Mucosa of stomach (tissue), 1 donor: ENCODE data around the gene APBB1IP.
"Not testable (repeated sequence)": the region's sequence is repeated elsewhere in the genome, so short reads cannot be mapped to it uniquely, and the experiment has no call there.

Experiments
- H3K27me3 ChIP-seq: one replicate; pipeline ENCODE4 v1.7.0; 2013; ENCODE audit warnings: mild to moderate bottlenecking, low read length; ENCODE audit not compliant: control insufficient read depth, insufficient read depth
- H3K36me3 ChIP-seq: one replicate; pipeline ENCODE4 v1.7.0; 2013; ENCODE audit warnings: low read length; ENCODE audit not compliant: control insufficient read depth, insufficient read depth
- H3K4me1 ChIP-seq: one replicate; pipeline ENCODE4 v1.7.0; 2013; ENCODE audit warnings: mild to moderate bottlenecking, low read length; ENCODE audit not compliant: control insufficient read depth, insufficient read depth
- H3K4me3 ChIP-seq: one replicate; pipeline ENCODE4 v1.7.0; 2013; ENCODE audit warnings: low read length
- H3K9ac ChIP-seq: one replicate; pipeline ENCODE4 v1.7.0; 2013; ENCODE audit warnings: mild to moderate bottlenecking, low read length, moderate library complexity
- H3K9me3 ChIP-seq: one replicate; pipeline ENCODE4 v1.7.0; 2013; ENCODE audit warnings: mild to moderate bottlenecking, low read length, moderate library complexity; ENCODE audit not compliant: control insufficient read depth
- donor health status: Pancreatic carcinoma.

The APBB1IP gene, protein sequence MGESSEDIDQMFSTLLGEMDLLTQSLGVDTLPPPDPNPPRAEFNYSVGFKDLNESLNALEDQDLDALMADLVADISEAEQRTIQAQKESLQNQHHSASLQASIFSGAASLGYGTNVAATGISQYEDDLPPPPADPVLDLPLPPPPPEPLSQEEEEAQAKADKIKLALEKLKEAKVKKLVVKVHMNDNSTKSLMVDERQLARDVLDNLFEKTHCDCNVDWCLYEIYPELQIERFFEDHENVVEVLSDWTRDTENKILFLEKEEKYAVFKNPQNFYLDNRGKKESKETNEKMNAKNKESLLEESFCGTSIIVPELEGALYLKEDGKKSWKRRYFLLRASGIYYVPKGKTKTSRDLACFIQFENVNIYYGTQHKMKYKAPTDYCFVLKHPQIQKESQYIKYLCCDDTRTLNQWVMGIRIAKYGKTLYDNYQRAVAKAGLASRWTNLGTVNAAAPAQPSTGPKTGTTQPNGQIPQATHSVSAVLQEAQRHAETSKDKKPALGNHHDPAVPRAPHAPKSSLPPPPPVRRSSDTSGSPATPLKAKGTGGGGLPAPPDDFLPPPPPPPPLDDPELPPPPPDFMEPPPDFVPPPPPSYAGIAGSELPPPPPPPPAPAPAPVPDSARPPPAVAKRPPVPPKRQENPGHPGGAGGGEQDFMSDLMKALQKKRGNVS

DNA sequence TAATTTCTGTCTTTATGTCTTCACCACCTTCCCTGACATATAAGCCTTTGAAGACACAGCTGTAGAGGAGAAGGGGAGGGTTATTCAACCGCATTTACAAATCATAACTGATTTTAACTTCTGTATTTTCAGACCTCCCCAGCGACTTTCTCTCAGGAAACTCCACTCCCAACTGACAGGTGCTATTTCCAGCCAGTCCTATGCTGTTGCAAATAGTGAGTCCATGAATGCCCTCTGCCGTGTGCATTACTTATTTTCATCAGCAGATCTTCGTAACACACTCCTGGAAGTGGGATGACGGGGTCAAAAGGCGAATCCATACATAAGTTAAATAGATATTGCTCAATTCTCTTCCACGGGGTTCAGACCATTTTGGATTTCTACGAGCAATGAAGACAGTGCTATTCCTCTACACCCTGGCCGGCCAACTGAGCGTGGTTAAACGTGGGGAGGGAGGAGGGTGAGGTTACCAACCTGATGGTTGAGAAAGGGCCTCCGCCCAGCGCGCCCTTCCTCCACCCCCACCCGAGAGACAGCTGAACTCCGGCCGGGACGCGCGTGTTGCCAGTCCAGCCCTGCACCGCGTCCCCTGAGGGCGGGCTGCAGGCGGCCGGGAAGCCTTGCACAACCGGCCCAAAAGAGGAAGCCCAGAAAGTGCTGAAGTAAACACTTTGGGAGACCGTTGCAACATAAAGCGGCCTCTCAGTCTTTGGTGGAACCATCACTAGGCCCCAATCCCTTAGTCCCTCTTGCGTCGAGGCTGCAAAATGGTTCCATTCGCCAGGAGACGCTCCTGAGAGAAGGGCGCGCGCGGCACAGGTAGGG lies at the start of gene APBB1IP:
Gene APBB1IP (plus strand): TSS at position 705 of the 825 bp plus-strand sequence. CDS start 53,986 bp downstream, outside the sequence.
- no peak within 1 kb of the TSS for H3K4me3 ChIP-seq

DNA sequence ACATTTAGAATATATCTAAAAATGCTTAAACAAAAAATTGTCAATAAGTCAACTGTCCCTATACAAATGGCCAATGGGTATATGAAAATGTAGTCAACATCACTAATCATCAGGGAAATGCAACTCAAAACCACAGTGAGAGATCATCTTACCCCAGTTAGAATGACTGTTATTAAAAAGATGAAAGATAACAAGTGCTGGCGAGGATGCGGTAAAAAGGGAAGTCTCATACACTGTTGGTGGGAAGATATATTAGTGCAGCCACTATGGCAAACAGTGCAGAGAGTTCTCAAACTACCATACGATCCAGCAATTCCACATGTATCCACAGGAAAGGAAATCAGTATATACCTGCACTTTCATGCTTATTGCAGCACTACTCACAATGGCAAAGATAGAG lies 48.6 kb upstream of the APBB1IP start:
- peaks cover 16% of the 10 kb centered on the region for H3K27me3 ChIP-seq
- no peak overlapping the region for H3K9ac ChIP-seq
- H3K4me1 ChIP-seq, result no peaks in the 10 kb centered on the region
- no peak overlapping the region for H3K4me3 ChIP-seq
- no peaks in the 10 kb centered on the region for H3K36me3 ChIP-seq
- H3K9me3 ChIP-seq, result no peaks in the 10 kb centered on the region

More for the DNA sequence above, at the start of gene APBB1IP:
- H3K9ac ChIP-seq, result peak within 1 kb of the TSS; percentile 64
- H3K9me3 ChIP-seq, result no peaks in the 10 kb centered on the region
- H3K4me1 ChIP-seq, result no peaks in the 10 kb centered on the region
- no peaks in the 10 kb centered on the region for H3K27me3 ChIP-seq
- H3K36me3 ChIP-seq, result no peaks in the 10 kb centered on the region

DNA sequence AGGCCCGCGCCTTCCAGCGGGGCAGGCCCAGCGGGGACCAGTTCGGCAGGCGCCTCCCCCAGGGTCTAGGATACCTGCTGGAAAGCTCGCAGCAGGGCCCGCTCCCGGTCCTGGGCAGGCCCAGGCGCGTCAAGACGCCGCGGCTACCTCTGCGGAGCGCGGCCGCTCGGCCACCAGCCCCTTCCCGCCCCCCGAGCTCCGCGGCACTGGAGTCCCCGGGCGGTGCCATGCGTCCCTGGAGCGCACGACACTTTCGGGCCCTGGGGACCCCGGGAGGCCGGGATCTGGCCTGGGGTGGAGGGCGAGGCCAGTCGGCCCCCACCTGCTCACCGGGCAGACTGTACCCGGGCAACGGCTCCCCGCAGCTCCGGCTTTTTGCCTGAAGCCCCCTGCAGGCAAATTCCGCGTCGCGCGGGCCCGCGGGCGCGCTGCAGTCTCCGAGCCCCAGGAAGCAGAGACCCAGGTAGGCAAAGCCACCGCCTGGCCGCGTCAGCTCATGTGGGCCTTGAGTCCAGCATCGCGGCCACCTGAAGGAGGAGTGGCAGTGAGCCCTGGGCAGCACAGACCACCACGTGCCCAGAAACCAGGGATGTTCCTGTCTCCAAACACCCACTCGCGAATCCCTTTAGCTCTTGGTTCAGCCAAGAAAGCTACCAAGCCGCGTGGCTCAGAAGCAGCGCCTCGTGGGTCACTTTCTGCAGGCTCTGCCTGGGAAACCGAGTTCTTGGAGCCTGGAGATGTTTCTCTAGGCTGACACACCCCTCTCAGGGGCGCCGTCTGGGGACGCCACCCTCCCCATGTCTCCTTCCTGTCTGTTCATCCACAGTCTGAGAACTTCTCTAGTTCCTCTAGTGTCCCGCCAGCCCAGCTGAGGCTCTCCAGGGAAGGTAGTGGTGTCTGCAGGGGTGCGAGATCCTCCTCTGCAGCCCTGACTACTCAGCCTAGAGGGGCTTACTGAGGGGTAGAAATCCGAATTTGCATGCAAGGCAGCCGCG lies 46.1 kb upstream of the APBB1IP start:
- H3K4me1 ChIP-seq, result no peaks in the 10 kb centered on the region
- H3K36me3 ChIP-seq, result no peaks in the 10 kb centered on the region
- H3K9me3 ChIP-seq, result no peaks in the 10 kb centered on the region
- no peak overlapping the region for H3K4me3 ChIP-seq
- H3K9ac ChIP-seq, result no peak overlapping the region
- H3K27me3 ChIP-seq, result peaks cover 16% of the 10 kb centered on the region

DNA sequence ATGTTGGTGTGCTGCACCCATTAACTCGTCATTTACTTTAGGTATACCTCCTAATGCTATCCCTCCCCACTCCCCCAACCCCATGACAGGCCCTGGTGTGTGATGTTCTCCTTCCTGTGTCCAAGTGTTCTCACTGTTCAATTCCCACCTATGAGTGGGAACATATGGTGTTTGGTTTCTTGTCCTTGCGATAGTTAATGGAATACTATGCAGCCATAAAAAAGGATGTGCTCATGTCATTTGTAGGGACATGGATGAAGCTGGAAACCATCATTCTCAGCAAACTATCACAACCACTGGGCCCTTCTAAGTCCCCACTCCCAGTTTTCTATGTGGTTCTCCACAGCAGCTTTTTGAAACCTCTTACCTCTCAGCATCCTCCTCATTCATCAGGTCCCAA lies 39.8 kb upstream of the APBB1IP start:
- not testable (repeated sequence) for H3K4me3 ChIP-seq, H3K9ac ChIP-seq, H3K36me3 ChIP-seq, H3K27me3 ChIP-seq, H3K9me3 ChIP-seq, H3K4me1 ChIP-seq

DNA sequence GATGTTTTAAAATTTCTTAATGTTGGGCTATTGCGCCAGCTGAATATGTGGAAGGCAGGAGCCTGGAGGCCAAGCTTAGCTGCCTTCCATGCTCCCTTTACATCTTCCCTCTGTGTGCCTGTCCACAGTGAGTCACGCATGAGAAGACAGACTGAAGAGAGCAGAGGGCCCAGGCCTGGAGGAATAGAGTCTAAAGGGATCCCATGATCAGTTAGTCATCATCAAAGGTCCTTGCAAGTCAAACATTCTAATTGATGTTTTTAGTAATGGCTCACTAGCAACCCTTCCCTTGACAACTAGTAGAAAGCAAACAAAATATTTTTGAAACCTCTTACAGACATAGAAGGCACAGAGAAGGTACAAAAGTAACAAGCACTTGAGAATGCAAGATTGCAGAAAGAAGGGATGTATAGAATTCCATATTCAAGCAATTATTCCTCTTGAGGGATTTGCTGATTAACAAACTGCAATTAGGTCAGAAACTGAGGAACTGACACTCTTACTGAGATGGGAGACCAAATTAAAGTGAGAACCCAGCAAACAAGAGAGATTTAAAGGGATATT lies 30.7 kb upstream of the APBB1IP start:
- no peaks in the 10 kb centered on the region for H3K9me3 ChIP-seq
- no peak overlapping the region for H3K4me3 ChIP-seq

DNA sequence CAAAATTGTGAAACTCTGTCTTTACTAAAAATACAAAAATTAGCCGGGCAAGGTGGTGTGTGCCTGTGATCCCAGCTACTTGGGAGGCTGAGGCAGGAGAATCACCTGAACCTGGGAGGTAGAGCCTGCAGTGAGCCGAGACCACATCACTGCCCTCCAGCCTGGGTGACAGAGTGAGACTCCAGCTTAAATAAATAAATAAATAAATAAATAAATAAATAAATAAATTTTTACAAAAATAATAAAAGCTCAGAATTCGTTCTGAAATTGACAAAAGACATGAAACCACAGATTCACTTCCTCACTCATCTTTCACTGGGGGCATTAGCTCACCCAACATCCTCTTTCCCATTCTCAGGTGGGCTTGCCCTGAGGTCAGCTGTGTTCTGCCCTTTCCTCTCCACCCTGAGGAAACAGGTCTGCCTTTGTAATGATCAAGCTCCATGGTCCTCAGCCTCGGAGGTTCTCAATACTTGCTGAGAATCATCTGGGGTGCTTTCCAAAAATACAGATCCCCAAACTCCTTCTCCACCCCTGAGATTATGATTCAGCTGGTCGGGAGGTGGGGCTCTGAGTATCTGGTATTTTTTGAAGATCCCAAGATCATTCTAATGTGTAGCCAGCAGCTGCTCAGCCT lies 29.2 kb upstream of the APBB1IP start:
- H3K36me3 ChIP-seq, result no peaks in the 10 kb centered on the region
- no peak overlapping the region for H3K4me3 ChIP-seq
- H3K4me1 ChIP-seq, result no peaks in the 10 kb centered on the region
- no peaks in the 10 kb centered on the region for H3K9me3 ChIP-seq
- H3K9ac ChIP-seq, result no peak overlapping the region
- H3K27me3 ChIP-seq, result no peaks in the 10 kb centered on the region

More for the DNA sequence above, 30.7 kb upstream of the APBB1IP start:
- Histone ChIP-seq H3K27me3 (no peaks in the 10 kb centered on the region), H3K9ac (no peak overlapping the region), H3K4me1 (no peaks in the 10 kb centered on the region), H3K36me3 (no peaks in the 10 kb centered on the region)

DNA sequence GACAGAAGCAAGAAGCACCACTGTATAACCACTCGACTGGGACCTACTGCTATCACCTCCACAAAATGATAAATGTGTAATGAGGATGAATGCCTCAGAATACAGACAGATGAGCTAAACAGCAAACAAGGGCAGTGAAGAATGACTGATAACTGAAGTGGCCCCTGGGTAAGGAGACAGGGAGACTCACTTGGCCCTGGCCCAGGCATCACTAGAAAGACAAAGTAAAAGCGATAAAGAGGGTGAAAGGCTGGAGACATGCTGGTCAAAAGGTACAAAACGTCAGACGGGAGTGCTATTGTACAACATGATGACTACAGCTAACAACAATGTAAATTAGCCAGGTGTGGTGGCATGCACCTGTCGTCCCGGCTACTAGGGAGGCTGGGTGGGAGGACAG lies 27.8 kb upstream of the APBB1IP start:
- Histone ChIP-seq H3K4me1 (no peaks in the 10 kb centered on the region), H3K36me3 (no peaks in the 10 kb centered on the region), H3K9me3 (no peaks in the 10 kb centered on the region), H3K4me3 (no peak overlapping the region), H3K9ac (no peak overlapping the region), H3K27me3 (no peaks in the 10 kb centered on the region)

DNA sequence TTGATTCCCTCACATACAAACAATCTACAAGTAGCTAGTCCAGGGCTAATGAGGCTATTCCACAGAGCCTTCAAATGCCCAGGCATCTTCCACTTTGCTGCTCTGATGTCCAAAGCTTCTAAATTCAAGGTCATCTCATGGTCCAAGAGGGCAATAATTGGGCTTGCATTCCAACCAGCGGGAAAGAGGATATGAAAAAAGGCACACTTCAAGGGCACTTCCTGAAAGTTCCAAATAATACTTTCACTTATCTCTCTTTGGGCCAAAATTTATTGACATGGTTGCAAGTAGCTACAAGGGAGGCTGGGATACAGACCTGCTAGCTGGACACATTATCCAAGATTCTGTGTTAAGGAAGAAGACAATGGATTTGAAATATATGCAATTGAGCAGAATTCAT lies 25.2 kb upstream of the APBB1IP start:
- Histone ChIP-seq H3K4me3 (no peak overlapping the region), H3K9me3 (no peaks in the 10 kb centered on the region), H3K36me3 (no peaks in the 10 kb centered on the region), H3K4me1 (no peaks in the 10 kb centered on the region), H3K27me3 (no peaks in the 10 kb centered on the region), H3K9ac (no peak overlapping the region)

DNA sequence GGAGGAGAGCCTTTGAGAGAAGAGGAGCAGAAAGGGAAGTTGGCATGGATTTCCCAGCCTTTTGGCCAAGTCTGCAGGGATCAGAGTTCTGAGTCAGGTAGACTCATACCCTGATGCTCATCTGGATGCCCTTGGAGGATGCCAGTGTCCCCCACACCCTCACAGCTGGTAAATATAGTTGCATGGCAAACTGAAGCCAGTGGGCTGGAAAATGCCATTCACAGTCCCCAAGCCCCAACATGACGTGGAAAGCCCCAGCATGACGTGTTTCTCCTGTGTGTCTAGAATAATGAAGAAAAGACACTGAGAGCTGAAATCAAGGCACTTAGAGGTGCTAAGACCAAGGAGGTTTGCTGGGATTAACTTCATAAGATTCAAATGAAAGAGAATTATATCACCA lies 24.8 kb upstream of the APBB1IP start:
- Histone ChIP-seq H3K4me3 (no peak overlapping the region), H3K9ac (no peak overlapping the region), H3K36me3 (no peaks in the 10 kb centered on the region), H3K9me3 (no peaks in the 10 kb centered on the region), H3K27me3 (no peaks in the 10 kb centered on the region), H3K4me1 (no peaks in the 10 kb centered on the region)

DNA sequence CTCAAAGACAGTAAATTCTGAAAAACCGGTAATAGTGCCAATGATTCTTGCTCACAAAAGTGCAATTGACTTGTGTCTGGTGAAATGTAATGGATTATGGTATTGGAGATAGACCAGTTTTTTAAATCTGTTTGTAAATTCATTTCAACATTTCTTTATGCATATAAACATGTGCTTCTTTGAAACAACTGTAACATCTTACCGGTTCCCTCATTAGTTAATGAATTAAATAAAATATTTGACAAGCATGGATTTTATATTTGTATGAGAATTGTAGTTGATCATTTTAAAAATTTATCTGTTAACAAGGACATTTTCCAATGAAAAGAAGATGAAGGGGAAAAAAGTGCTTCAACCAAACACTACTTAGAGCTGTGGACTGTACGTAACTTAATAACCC lies 21.0 kb upstream of the APBB1IP start:
- Histone ChIP-seq H3K4me1 (no peaks in the 10 kb centered on the region), H3K9ac (no peak overlapping the region), H3K27me3 (no peaks in the 10 kb centered on the region), H3K36me3 (no peaks in the 10 kb centered on the region), H3K4me3 (no peak overlapping the region), H3K9me3 (no peaks in the 10 kb centered on the region)

DNA sequence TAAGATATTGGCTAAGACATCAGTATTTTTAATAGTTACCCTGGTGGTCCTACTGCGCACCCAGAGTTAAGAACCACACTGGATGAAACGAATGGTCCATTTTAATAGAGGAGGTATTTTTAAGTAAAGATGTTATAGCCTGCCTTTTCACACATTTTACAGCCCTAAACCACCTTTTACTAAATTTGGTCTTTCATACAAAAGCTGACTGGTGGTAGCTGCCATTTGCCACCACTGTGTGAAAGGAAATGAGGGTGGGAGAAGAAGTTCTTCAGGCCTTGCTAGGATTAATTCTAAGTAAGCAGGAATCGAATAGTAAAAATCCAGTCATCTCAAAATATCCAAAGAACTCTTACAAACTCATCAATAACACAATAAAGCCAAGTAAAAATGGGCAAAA lies 15.2 kb upstream of the APBB1IP start:
- H3K4me3 ChIP-seq, result no peak overlapping the region
- H3K4me1 ChIP-seq, result no peaks in the 10 kb centered on the region

More for the DNA sequence above, 15.2 kb upstream of the APBB1IP start:
- Histone ChIP-seq H3K9ac (no peak overlapping the region), H3K9me3 (no peaks in the 10 kb centered on the region), H3K27me3 (no peaks in the 10 kb centered on the region), H3K36me3 (no peaks in the 10 kb centered on the region)
